Uterus (tissue), 4 donors: ENCODE data around the gene NR1I3. TPM values are rescaled to one million over a fixed set of nuclear protein-coding genes. Genes with fewer than 3 reads are reported as not detected.

Source experiments
- DNase-seq, 2 donors: peaks; one replicate each; pipeline ENCODE4 v3.0.0-alpha.2; 2019 to 2020
- H3K27ac ChIP-seq, 2 donors: fragments of 200-600 bp; sonication (generic); 1 replicate in 1 of 2; 2 replicates in 1 of 2; pipeline ENCODE4 v1.5.1; 2016 to 2018
- H3K27me3 ChIP-seq, 2 donors: fragments of 200-600 bp; sonication (generic); one replicate each; pipeline ENCODE4 v1.5.1; 2018 to 2019; ENCODE audit warnings: control low read depth in 1 of 2
- H3K36me3 ChIP-seq, 2 donors: fragments of 200-600 bp; sonication (generic); one replicate each; pipeline ENCODE4 v1.5.1; 2019; ENCODE audit warnings: control low read depth in 1 of 2
- H3K4me1 ChIP-seq, 2 donors: fragments of 200-600 bp; sonication (generic); one replicate each; pipeline ENCODE4 v1.5.1; 2018 to 2019; ENCODE audit warnings: control low read depth in 1 of 2
- H3K4me3 ChIP-seq, 2 donors: fragments of 200-600 bp; sonication (generic); 1 replicate in 1 of 2; 2 replicates in 1 of 2; pipeline ENCODE4 v1.5.1; 2018 to 2019; ENCODE audit warnings: mild to moderate bottlenecking in 1 of 2
- H3K9me3 ChIP-seq, 2 donors: fragments of 200-600 bp; sonication (generic); one replicate each; pipeline ENCODE4 v1.5.1; 2019; ENCODE audit warnings: control low read depth in 1 of 2
- POLR2A ChIP-seq, 2 donors: fragments of 450-650 bp; IDR thresholded peaks; one replicate each; pipeline ENCODE4 v1.6.1; 2016; ENCODE audit warnings: antibody characterized with exemption in 2 of 2, mild to moderate bottlenecking in 1 of 2, moderate library complexity in 1 of 2
- intact Hi-C: fragments of 100-400 bp; cut with DNase I; formaldehyde crosslinking; loops from one replicate; pipeline ENCODE4 v1.15.1; 2023; ENCODE audit warnings: low total_unique reads
- total RNA-seq, 4 donors: library from RNA; depleted of rRNA in 3 of 4; stranded (reverse); fragments of >200 nt in 3 of 4; gene quantifications; one replicate each; pipeline versions ENCODE4 v1.1.0 to v1.2.4, GENCODE V29; 2014 to 2023
- TF ChIP-seq, protein P1 (sequence below), 4 experiments: fragments of 200-600 bp in 2 of 4; fragments of 450-650 bp in 2 of 4; sonication (generic) in 2 of 4; IDR thresholded peaks; one replicate each; pipeline ENCODE4 v1.5.1; 2016 to 2019; ENCODE audit warnings: antibody characterized with exemption in 4 of 4, mild to moderate bottlenecking in 2 of 4, moderate library complexity in 1 of 4
- donor health status: DM: yes; HTN: yes; CAD: no.

NR1I3 gene
- total RNA-seq, 4 donors from 2014 or later, result not detected

DNA sequence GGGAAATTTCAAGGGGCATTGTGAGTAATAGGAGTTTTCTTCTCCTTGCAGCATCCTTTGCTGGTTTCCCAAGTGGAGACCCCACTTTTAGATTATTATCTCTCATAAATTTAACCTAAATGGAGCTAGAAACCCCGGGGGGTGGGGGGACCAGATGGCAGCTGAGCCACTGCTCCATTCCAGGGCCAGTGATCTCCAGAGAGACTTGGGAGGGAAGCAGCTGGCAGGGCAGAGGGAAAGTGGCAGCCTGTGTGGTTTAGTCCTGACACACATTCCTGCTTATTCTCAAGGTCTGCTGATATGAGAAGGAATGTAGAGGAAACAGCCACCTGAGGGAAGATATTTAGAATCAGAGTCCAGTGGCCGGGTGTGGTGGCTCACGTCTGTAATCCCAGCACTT is 36.9 kb upstream of the NR1I3 start:
- Histone ChIP-seq H3K4me3 (no peak overlapping the region), H3K4me1 (no peaks in the 10 kb centered on the region), H3K27me3 (no peaks in the 10 kb centered on the region), H3K36me3 (no peaks in the 10 kb centered on the region), H3K9me3 (no peaks in the 10 kb centered on the region), H3K27ac (no peak overlapping the region)
- no peak for DNase-seq
- intact Hi-C loops, result no loop called here
- no peak for TF ChIP-seq POLR2A (IDR thresholded peaks at IDR 0.05)
- TF ChIP-seq, protein P1, sequence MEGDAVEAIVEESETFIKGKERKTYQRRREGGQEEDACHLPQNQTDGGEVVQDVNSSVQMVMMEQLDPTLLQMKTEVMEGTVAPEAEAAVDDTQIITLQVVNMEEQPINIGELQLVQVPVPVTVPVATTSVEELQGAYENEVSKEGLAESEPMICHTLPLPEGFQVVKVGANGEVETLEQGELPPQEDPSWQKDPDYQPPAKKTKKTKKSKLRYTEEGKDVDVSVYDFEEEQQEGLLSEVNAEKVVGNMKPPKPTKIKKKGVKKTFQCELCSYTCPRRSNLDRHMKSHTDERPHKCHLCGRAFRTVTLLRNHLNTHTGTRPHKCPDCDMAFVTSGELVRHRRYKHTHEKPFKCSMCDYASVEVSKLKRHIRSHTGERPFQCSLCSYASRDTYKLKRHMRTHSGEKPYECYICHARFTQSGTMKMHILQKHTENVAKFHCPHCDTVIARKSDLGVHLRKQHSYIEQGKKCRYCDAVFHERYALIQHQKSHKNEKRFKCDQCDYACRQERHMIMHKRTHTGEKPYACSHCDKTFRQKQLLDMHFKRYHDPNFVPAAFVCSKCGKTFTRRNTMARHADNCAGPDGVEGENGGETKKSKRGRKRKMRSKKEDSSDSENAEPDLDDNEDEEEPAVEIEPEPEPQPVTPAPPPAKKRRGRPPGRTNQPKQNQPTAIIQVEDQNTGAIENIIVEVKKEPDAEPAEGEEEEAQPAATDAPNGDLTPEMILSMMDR (IDR thresholded peaks at IDR 0.05), result no peak

DNA sequence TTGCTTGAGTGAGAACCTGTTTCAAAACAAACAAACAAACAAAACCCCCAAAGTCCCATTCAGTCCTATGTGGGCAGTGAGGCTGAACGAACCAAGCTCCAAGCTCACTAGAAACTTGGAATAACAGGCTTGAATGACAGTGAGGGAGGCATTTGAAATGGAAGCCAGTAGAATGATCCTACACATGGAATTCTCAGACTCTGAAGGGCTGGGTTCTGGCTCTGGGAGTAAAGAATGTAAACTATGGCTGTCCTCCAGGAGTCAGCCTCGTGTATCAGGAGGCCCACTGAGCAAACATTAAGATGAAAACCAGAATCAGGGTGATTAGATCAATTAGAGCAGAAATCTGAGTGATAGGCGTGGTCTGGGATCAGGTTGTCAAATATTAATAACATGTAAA is 35.4 kb upstream of the NR1I3 start:
- no peaks in the 10 kb centered on the region for H3K36me3 ChIP-seq
- no peak overlapping the region for H3K4me3 ChIP-seq
- TF ChIP-seq, protein P1 (IDR thresholded peaks at IDR 0.05), result no peak
- no peak for TF ChIP-seq POLR2A (IDR thresholded peaks at IDR 0.05)
- no peak overlapping the region for H3K27ac ChIP-seq
- no peak for DNase-seq
- no peaks in the 10 kb centered on the region for H3K4me1 ChIP-seq
- intact Hi-C loops, result no loop called here
- no peaks in the 10 kb centered on the region for H3K9me3 ChIP-seq
- no peaks in the 10 kb centered on the region for H3K27me3 ChIP-seq

DNA sequence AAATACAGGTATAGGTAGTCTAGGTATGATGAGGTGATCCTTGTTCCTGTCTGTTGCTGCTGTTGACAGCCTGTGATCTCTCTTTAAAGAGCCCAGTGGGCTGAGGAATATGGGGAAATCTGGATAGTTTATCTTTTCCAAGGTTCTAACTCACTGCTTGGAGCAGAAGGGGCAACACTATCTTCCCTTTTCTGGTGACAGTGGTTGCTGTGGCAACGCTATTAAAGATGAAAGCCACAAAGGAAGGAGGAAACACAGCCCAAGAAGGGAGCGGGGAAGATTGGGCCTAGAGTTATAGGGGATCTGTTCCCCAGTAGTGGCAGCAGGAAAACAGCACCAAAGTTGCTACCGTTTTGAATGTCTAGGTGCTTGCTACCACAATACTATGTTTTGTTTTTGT is 29.3 kb upstream of the NR1I3 start:
- no peak overlapping the region for H3K27ac ChIP-seq
- intact Hi-C loops, result no loop called here
- H3K36me3 ChIP-seq, result no peaks in the 10 kb centered on the region
- DNase-seq, result no peak
- no peaks in the 10 kb centered on the region for H3K4me1 ChIP-seq
- H3K4me3 ChIP-seq, result no peak overlapping the region
- no peaks in the 10 kb centered on the region for H3K27me3 ChIP-seq
- TF ChIP-seq POLR2A (IDR thresholded peaks at IDR 0.05), result no peak
- TF ChIP-seq, protein P1 (IDR thresholded peaks at IDR 0.05), result no peak
- H3K9me3 ChIP-seq, result no peaks in the 10 kb centered on the region

DNA sequence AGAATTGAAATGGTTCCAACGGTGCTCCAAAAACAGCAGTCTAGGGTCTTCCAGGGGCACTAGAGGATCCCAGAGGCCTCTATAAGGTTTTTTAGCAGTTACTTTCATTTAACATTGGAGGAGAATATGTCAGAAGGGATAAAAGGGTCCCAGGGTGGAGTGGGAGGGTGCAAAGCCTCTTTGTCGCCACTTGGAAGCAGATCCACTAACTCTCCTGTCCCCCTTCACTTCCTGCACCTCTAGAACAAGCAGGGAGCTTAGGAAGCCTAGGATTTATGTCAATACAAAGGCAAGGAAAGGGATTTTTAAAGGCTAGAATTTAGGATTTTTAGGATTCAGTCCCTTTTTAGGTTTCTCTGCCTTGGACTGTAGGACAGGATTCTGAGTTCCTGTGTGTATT is 28.8 kb upstream of the NR1I3 start:
- intact Hi-C loops, result no loop called here
- DNase-seq, result no peak
- H3K27ac ChIP-seq, result no peak overlapping the region
- H3K36me3 ChIP-seq, result no peaks in the 10 kb centered on the region
- H3K27me3 ChIP-seq, result no peaks in the 10 kb centered on the region
- H3K4me1 ChIP-seq, result no peaks in the 10 kb centered on the region
- TF ChIP-seq POLR2A (IDR thresholded peaks at IDR 0.05), result no peak
- TF ChIP-seq, protein P1 (IDR thresholded peaks at IDR 0.05), result no peak
- no peak overlapping the region for H3K4me3 ChIP-seq
- H3K9me3 ChIP-seq, result no peaks in the 10 kb centered on the region

DNA sequence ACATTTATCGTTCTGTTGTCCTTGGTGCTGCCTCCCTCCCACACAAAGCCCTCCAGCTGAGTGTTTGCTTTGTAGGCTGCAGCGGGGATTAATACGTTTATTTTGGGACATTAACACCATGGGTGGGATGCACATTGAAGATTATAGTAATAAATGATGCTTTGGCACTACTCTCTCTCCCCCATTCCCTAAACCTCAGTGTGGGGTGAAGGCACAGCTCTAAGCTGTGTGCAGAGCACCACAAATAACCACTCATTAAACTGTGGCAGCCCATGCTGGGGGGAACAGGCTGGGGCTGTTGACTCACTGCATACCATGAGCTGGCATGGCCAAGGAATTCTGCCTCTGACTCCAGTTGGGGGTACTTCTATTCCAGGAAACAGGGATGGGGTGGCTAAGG is 28.2 kb upstream of the NR1I3 start:
- no peaks in the 10 kb centered on the region for H3K27me3 ChIP-seq
- H3K27ac ChIP-seq, result no peak overlapping the region
- no peak for TF ChIP-seq POLR2A (IDR thresholded peaks at IDR 0.05)
- TF ChIP-seq, protein P1 (IDR thresholded peaks at IDR 0.05), result no peak
- no peak for DNase-seq
- intact Hi-C loops, result no loop called here
- H3K4me1 ChIP-seq, result no peaks in the 10 kb centered on the region
- H3K36me3 ChIP-seq, result no peaks in the 10 kb centered on the region
- no peak overlapping the region for H3K4me3 ChIP-seq
- H3K9me3 ChIP-seq, result no peaks in the 10 kb centered on the region
